HG02623 (cell line): ENCODE results near the gene MEF2C.
A peak's percentile ranks its signal among the peaks of the same experiment; 100 is the strongest.
"Not testable (repeated sequence)": the region's sequence is repeated elsewhere in the genome, so short reads cannot be mapped to it uniquely, and the experiment has no call there.

Source experiments
- ATAC-seq: cut with Tn5 transposase; IDR thresholded peaks from one replicate; pipeline ENCODE4 v1.9.1; 2021; ENCODE audit warnings: moderate library complexity; ENCODE audit not compliant: unreplicated experiment

MEF2C gene

GRCh38 chr5:88805151-88805784, 77.7 kb downstream of the MEF2C start:
- ATAC-seq, result no peak

- ATAC-seq, result no peak
Measured at GRCh38 chr5:88804444-88804843, 78.5 kb downstream of the MEF2C start.

GRCh38 chr5:88803309-88803708, 79.7 kb downstream of the MEF2C start:
- no peak for ATAC-seq

- ATAC-seq, result no peak
Measured at GRCh38 chr5:88799938-88800535, 82.9 kb downstream of the MEF2C start.

GRCh38 chr5:88798933-88799332, 84.1 kb downstream of the MEF2C start:
- not testable (repeated sequence) for ATAC-seq

GRCh38 chr5:88793797-88794196, 89.2 kb downstream of the MEF2C start:
- ATAC-seq, result not testable (repeated sequence)

GRCh38 chr5:88792144-88792840, 90.7 kb downstream of the MEF2C start:
- peak; percentile 78 for ATAC-seq

- no peak for ATAC-seq
Measured at GRCh38 chr5:88787856-88788255, 95.1 kb downstream of the MEF2C start.

GRCh38 chr5:88786789-88787188, 96.2 kb downstream of the MEF2C start:
- no peak for ATAC-seq

GRCh38 chr5:88785746-88786565, 97.0 kb downstream of the MEF2C start:
- peak; percentile 42 for ATAC-seq

- no peak for ATAC-seq
Measured at GRCh38 chr5:88782571-88782970, 100.4 kb downstream of the MEF2C start.

- ATAC-seq, result no peak
Measured at GRCh38 chr5:88780736-88781135, 102.2 kb downstream of the MEF2C start.

GRCh38 chr5:88778736-88779135, 104.2 kb downstream of the MEF2C start:
- ATAC-seq, result no peak

GRCh38 chr5:88776692-88777091, 106.3 kb downstream of the MEF2C start:
- ATAC-seq, result no peak

GRCh38 chr5:88772831-88773230, 110.2 kb downstream of the MEF2C start:
- ATAC-seq, result no peak

- ATAC-seq, result no peak
Measured at GRCh38 chr5:88772047-88772446, 110.9 kb downstream of the MEF2C start.

- no peak for ATAC-seq
Measured at GRCh38 chr5:88770276-88771257, 112.4 kb downstream of the MEF2C start.

- no peak for ATAC-seq
Measured at GRCh38 chr5:88769165-88769564, 113.8 kb downstream of the MEF2C start.

GRCh38 chr5:88768411-88768810, 114.6 kb downstream of the MEF2C start:
- no peak for ATAC-seq

- no peak for ATAC-seq
Measured at GRCh38 chr5:88765798-88766197, 117.2 kb downstream of the MEF2C start.
